CD14-positive monocyte (primary cell): ENCODE results near the gene FBXO10. TPM values are rescaled to one million over a fixed set of nuclear protein-coding genes. Genes with fewer than 3 reads are reported as not detected.

ENCODE experiments used
- DNase-seq, 3 donors: peaks; one replicate each; pipeline ENCODE4 v3.0.0-alpha.2; 2011 to 2022
- H2AFZ ChIP-seq: 2 replicates; pipeline ENCODE4 v1.6.0; 2012; ENCODE audit warnings: mild to moderate bottlenecking, low read depth, low read length, inconsistent platforms; ENCODE audit not compliant: insufficient read depth, poor library complexity, severe bottlenecking
- H3K27ac ChIP-seq, 2 donors: 1 replicate in 1 of 2; 2 replicates in 1 of 2; pipeline ENCODE4 v1.5.1; 2012 to 2013; ENCODE audit warnings: low read length in 2 of 2, control low read depth in 1 of 2, inconsistent platforms in 1 of 2, low read depth in 1 of 2, mild to moderate bottlenecking in 1 of 2
- H3K27me3 ChIP-seq, 2 donors: one replicate each; pipeline versions ENCODE4 v1.6.0 to v1.6.1; 2011 to 2013; ENCODE audit warnings: low read length in 2 of 2; ENCODE audit not compliant: control insufficient read depth in 2 of 2, insufficient read depth in 2 of 2
- H3K36me3 ChIP-seq, 2 donors: replicated peaks in 1 of 2; 1 replicate in 1 of 2; 2 replicates in 1 of 2; pipeline versions ENCODE4 v1.5.1 to v1.6.1; 2012 to 2013; ENCODE audit warnings: low read length in 2 of 2, control low read depth in 1 of 2, inconsistent platforms in 1 of 2, mild to moderate bottlenecking in 1 of 2; ENCODE audit not compliant: insufficient read depth in 2 of 2, control insufficient read depth in 1 of 2
- H3K4me1 ChIP-seq, 2 donors: 1 replicate in 1 of 2; 2 replicates in 1 of 2; pipeline versions ENCODE4 v1.5.1 to v1.6.1; 2012 to 2013; ENCODE audit warnings: low read length in 2 of 2, control low read depth in 1 of 2, inconsistent platforms in 1 of 2, mild to moderate bottlenecking in 1 of 2, moderate library complexity in 1 of 2; ENCODE audit not compliant: insufficient read depth in 2 of 2, control insufficient read depth in 1 of 2
- H3K4me2 ChIP-seq: replicated peaks from 2 replicates; pipeline ENCODE3; 2012; ENCODE audit warnings: low read length, moderate library complexity, mild to moderate bottlenecking; ENCODE audit not compliant: poor library complexity, severe bottlenecking; ENCODE audit errors: extremely low read depth
- H3K4me3 ChIP-seq, 3 experiments: fragments of 200-600 bp in 1 of 3; sonication (generic) in 1 of 3; replicated peaks in 1 of 3; 1 replicate in 2 of 3; 2 replicates in 1 of 3; pipeline ENCODE4 v1.5.1; 2011 to 2013; ENCODE audit warnings: low read length in 3 of 3, mild to moderate bottlenecking in 3 of 3, control low read depth in 2 of 3, low read depth in 2 of 3, inconsistent platforms in 1 of 3, moderate library complexity in 1 of 3
- H3K79me2 ChIP-seq: 2 replicates; pipeline ENCODE4 v1.6.0; 2012; ENCODE audit warnings: mild to moderate bottlenecking, control low read depth, inconsistent platforms, low read length, moderate library complexity; ENCODE audit not compliant: insufficient read depth
- H3K9ac ChIP-seq: 2 replicates; pipeline ENCODE4 v1.6.0; 2017; ENCODE audit warnings: low read length, mild to moderate bottlenecking; ENCODE audit not compliant: insufficient read depth, poor library complexity, severe bottlenecking
- H3K9me3 ChIP-seq, 2 donors: replicated peaks in 1 of 2; 1 replicate in 1 of 2; 2 replicates in 1 of 2; pipeline versions ENCODE4 v1.5.1 to v1.6.1; 2012 to 2013; ENCODE audit warnings: low read length in 2 of 2, control low read depth in 1 of 2; ENCODE audit not compliant: control insufficient read depth in 1 of 2, insufficient read depth in 1 of 2
- H4K20me1 ChIP-seq: 2 replicates; pipeline ENCODE4 v1.6.0; 2012; ENCODE audit warnings: mild to moderate bottlenecking, low read length, control low read depth, moderate library complexity; ENCODE audit not compliant: insufficient read depth
- H3K27ac Mint-ChIP-seq, 7 donors: one replicate each; pipeline ENCODE4 v1.8.0; 2020; ENCODE audit warnings: mild to moderate bottlenecking in 7 of 7, mixed read lengths in 7 of 7, moderate library complexity in 6 of 7, inconsistent platforms in 2 of 7
- H3K27me3 Mint-ChIP-seq, 3 donors: one replicate each; pipeline ENCODE4 v1.8.0; 2021 to 2022; ENCODE audit warnings: low read depth in 3 of 3, mild to moderate bottlenecking in 3 of 3, mixed read lengths in 3 of 3, moderate library complexity in 3 of 3, inconsistent platforms in 1 of 3
- H3K36me3 Mint-ChIP-seq, 2 donors: one replicate each; pipeline ENCODE4 v1.8.0; 2020; ENCODE audit warnings: mixed read lengths in 2 of 2, inconsistent platforms in 1 of 2, mild to moderate bottlenecking in 1 of 2
- H3K4me1 Mint-ChIP-seq: one replicate; pipeline ENCODE4 v1.8.0; 2020; ENCODE audit warnings: mild to moderate bottlenecking, mixed read lengths
- H3K4me3 Mint-ChIP-seq, 2 donors: one replicate each; pipeline ENCODE4 v1.8.0; 2020; ENCODE audit warnings: mild to moderate bottlenecking in 2 of 2, mixed read lengths in 2 of 2, moderate library complexity in 1 of 2
- H3K9me3 Mint-ChIP-seq, 7 donors: one replicate each; pipeline ENCODE4 v1.8.0; 2020 to 2022; ENCODE audit warnings: mixed read lengths in 7 of 7, mild to moderate bottlenecking in 6 of 7, moderate library complexity in 6 of 7, inconsistent platforms in 2 of 7
- CTCF ChIP-seq: fragments of 200-600 bp; IDR thresholded peaks from one replicate; pipeline ENCODE4 v1.8.0; 2022; ENCODE audit warnings: antibody characterized with exemption, mild to moderate bottlenecking
- whole genome bisulfite sequencing: methylation state at CpG from one replicate; pipeline ENCODE4 v1.1.5; 2013; ENCODE audit warnings: missing lambda C conversion rate; ENCODE audit not compliant: insufficient coverage; 5-methylcytosine and 5-hydroxymethylcytosine counted together
- intact Hi-C, 2 donors: fragments of 100-400 bp; cut with micrococcal nuclease; formaldehyde crosslinking; loops; one replicate each; pipeline versions ENCODE4 v1.15.0 to v1.15.1; 2023
- polyA plus RNA-seq, 3 donors: library from polyadenylated mRNA; depleted of rRNA in 1 of 3; unstranded in 2 of 3; stranded (reverse) in 1 of 3; fragments of 300-500 nt in 2 of 3; fragments of >200 nt in 1 of 3; fragmentation: Illumina TruSeq in 2 of 3; gene quantifications; 1 replicate in 2 of 3; 2 replicates in 1 of 3; pipeline ENCODE4 v1.2.3, GENCODE V29; 2012 to 2021

Gene FBXO10
- polyA plus RNA-seq, 3 donors = 0.08 to 1.5 TPM; not detected in 1

- WGBS = over 99% methylated on average over 13 of the region's 18 CpGs
- peaks cover 7% of the 10 kb centered on the region for H3K4me1 Mint-ChIP-seq
- no peaks in the 10 kb centered on the region for H4K20me1 ChIP-seq
- intact Hi-C loops = no loop called here
- no peak overlapping the region for H2AFZ ChIP-seq
- no peaks in the 10 kb centered on the region for H3K9me3 ChIP-seq
- H3K4me2 ChIP-seq = no peak overlapping the region
- H3K36me3 Mint-ChIP-seq = peaks cover 0 to 6% of the 10 kb centered on the region in 2 donors
- no peaks in the 10 kb centered on the region for H3K79me2 ChIP-seq
- H3K27me3 ChIP-seq = no peaks in the 10 kb centered on the region
- no peak overlapping the region for H3K27ac ChIP-seq
- H3K4me1 ChIP-seq = no peaks in the 10 kb centered on the region
- no peak overlapping the region for H3K4me3 Mint-ChIP-seq
- peaks cover 0 to 1% (median 1%) of the 10 kb centered on the region in 3 donors for H3K27me3 Mint-ChIP-seq
- no peak overlapping the region for H3K9ac ChIP-seq
- no peaks in the 10 kb centered on the region for H3K36me3 ChIP-seq
- DNase-seq = no peak
- peak overlapping the region in 2 of 7 donors; percentile 2 to 26 for H3K27ac Mint-ChIP-seq
- H3K9me3 Mint-ChIP-seq = no peaks in the 10 kb centered on the region
- no peak for TF ChIP-seq CTCF
- H3K4me3 ChIP-seq = no peak overlapping the region
These were observed 47.3 kb downstream of the FBXO10 start for GRCh38 chr9:37528652-37529471.

- TF ChIP-seq CTCF = no peak
- Mint-ChIP-seq H3K27me3 (peaks cover 0 to 1% (median 1%) of the 10 kb centered on the region in 3 donors), H3K4me1 (no peaks in the 10 kb centered on the region), H3K36me3 (peaks cover 3 to 6% of the 10 kb centered on the region in 2 donors), H3K4me3 (no peak overlapping the region), H3K9me3 (no peaks in the 10 kb centered on the region), H3K27ac (peak overlapping the region in 1 of 7 donors; percentile 31)
- intact Hi-C loops = no loop called here
- no peaks in the 10 kb centered on the region for H3K9me3 ChIP-seq
- no peak overlapping the region for H3K4me3 ChIP-seq
- H2AFZ ChIP-seq = no peak overlapping the region
- H3K36me3 ChIP-seq = no peaks in the 10 kb centered on the region
- H3K9ac ChIP-seq = no peak overlapping the region
- no peaks in the 10 kb centered on the region for H3K27me3 ChIP-seq
- no peak overlapping the region for H3K4me2 ChIP-seq
- H3K27ac ChIP-seq = no peak overlapping the region
- WGBS = 100% methylated on average over 5 of the region's 6 CpGs
- DNase-seq = no peak
- H3K79me2 ChIP-seq = no peaks in the 10 kb centered on the region
- H3K4me1 ChIP-seq = no peaks in the 10 kb centered on the region
- no peaks in the 10 kb centered on the region for H4K20me1 ChIP-seq
These were observed 52.3 kb downstream of the FBXO10 start for GRCh38 chr9:37523916-37524315.
